ENCODE measurements around the gene TRIM17. TPM values are rescaled to one million over a fixed set of nuclear protein-coding genes. Genes with fewer than 3 reads are reported as not detected.

Gene TRIM17, protein sequence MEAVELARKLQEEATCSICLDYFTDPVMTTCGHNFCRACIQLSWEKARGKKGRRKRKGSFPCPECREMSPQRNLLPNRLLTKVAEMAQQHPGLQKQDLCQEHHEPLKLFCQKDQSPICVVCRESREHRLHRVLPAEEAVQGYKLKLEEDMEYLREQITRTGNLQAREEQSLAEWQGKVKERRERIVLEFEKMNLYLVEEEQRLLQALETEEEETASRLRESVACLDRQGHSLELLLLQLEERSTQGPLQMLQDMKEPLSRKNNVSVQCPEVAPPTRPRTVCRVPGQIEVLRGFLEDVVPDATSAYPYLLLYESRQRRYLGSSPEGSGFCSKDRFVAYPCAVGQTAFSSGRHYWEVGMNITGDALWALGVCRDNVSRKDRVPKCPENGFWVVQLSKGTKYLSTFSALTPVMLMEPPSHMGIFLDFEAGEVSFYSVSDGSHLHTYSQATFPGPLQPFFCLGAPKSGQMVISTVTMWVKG
- 1.5 and 1.6 TPM in 2 replicates for polyA plus RNA-seq (2012; rRNA removed)
- 0.35 and 0.69 TPM in 2 replicates for polyA plus RNA-seq (2012; cell fraction: cytosol; rRNA removed)
- 13.2 TPM in 2 replicates for polyA plus RNA-seq (2012; cell fraction: nucleus; rRNA removed)

DNA sequence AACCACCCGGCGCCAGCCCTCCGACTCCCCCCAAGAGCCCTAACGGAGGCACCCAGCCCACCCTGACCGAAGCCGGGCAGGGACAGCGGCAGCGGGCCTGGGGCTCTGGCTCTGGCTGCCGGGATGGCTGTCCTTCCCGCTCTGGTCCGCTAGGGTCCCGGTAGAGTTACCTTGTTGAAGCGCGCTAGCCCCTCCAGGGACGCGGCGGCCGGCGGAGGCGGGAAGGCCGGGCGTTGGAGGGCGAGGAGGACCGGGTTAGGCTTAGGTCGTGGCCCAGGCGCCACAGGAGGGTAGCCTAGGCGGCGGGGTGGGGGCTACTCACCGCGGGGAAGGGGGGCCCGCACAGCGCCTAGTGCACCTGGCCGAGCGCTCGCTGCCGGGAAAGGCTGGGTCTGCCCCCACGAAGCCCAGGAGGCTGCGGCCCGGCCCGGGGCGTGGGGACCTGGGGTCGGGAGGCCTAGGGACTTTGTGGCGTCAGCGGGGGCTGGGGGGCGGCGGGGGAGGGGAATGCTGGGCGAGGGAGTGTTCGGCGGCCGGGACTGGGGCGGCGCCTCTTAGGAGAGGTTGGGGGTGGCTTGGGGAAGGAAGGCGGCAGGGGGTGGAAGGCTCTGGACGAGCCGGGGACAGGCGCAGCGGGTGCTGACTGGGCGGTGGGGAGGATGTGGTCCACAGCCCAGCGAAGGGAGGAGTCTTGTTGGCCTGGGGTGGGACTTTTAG lies at the start of gene TRIM17:
Gene TRIM17, minus strand, starts transcription at position 645 of the 717 bp plus-strand sequence. CDS start 1,789 bp downstream, outside the sequence.
- H3K4me1 ChIP-seq (ENCODE audit: control insufficient read depth in 1 of 2, insufficient read depth in 2 of 2, low read depth in 1 of 2, low read length in 1 of 2) = peaks cover 0 to 11% of the 10 kb centered on the region in 2 experiments; a peak in 2 of 4 replicates
- peak within 1 kb of the TSS; percentile 87 for H3K4me2 ChIP-seq
- H3K27ac ChIP-seq (ENCODE audit: low read depth in 2 of 2, low read length in 1 of 2) = peak within 1 kb of the TSS in 1 of 2 experiments; percentile 7; a peak in 1 of 4 replicates
- H3F3A ChIP-seq (replicated peaks; ENCODE audit: insufficient read depth) = no peaks in the 10 kb centered on the region
- H4K20me1 ChIP-seq (ENCODE audit: insufficient read depth) = no peaks in the 10 kb centered on the region
- H3K27me3 ChIP-seq (ENCODE audit: insufficient read depth) = no peaks in the 10 kb centered on the region
- no peaks in the 10 kb centered on the region for H3K79me2 ChIP-seq (ENCODE audit: insufficient read depth)
- H3K9me2 ChIP-seq = no peaks in the 10 kb centered on the region
- ChIA-PET POLR2A (no interaction called here), CTCF (interaction anchor here (1.2 kb wide), 1 partner anchor 285 kb away, joined by 3 read pairs; no protein-coding TSS in a partner anchor)
- H3K36me3 ChIP-seq (replicated peaks in 1 of 2; ENCODE audit: control insufficient read depth in 1 of 2, insufficient read depth in 2 of 2, low read length in 1 of 2) = no peaks in the 10 kb centered on the region
- 0 out of 2 replicates have a peak within 1 kb of the TSS, but pooled peaks have one; percentile 41 for H2AFZ ChIP-seq (ENCODE audit: low read depth)
- DNase-seq = peak; percentile 90
- H3K9me3 ChIP-seq = no peaks in the 10 kb centered on the region
- peak within 1 kb of the TSS; percentile 39; the same call in 1 of the 2 replicates for H3K9ac ChIP-seq
- TF ChIP-seq CTCF (IDR thresholded peaks at IDR 0.05) (peak; percentile 45), NRF1 (IDR thresholded peaks at IDR 0.05; ENCODE audit: low read depth, low read length) (no peak)
- H3K4me3 ChIP-seq (ENCODE audit: low read depth in 2 of 2, low read length in 1 of 2) = peak within 1 kb of the TSS; percentile 49 to 63
- WGBS (ENCODE audit: low lambda C conversion rate) = 25% methylated on average over 22 of the region's 59 CpGs

GRCh38 chr1:228465571-228466146 lies 49.0 kb upstream of the TRIM17 start:
- Histone ChIP-seq H3F3A (replicated peaks; ENCODE audit: insufficient read depth) (peaks cover 21% of the 10 kb centered on the region), H3K79me2 (ENCODE audit: insufficient read depth) (no peaks in the 10 kb centered on the region), H3K27me3 (ENCODE audit: insufficient read depth) (no peaks in the 10 kb centered on the region), H4K20me1 (ENCODE audit: insufficient read depth) (no peaks in the 10 kb centered on the region), H3K9me3 (no peaks in the 10 kb centered on the region), H2AFZ (ENCODE audit: low read depth) (no peak overlapping the region), H3K36me3 (replicated peaks in 1 of 2; ENCODE audit: control insufficient read depth in 1 of 2, insufficient read depth in 2 of 2, low read length in 1 of 2) (no peaks in the 10 kb centered on the region), H3K4me1 (ENCODE audit: control insufficient read depth in 1 of 2, insufficient read depth in 2 of 2, low read depth in 1 of 2, low read length in 1 of 2) (peaks cover 0 to 19% of the 10 kb centered on the region in 2 experiments; a peak in 2 of 4 replicates), H3K4me2 (peak overlapping the region; percentile 86; the same call in 1 of the 2 replicates), H3K4me3 (ENCODE audit: low read depth in 2 of 2, low read length in 1 of 2) (no peak overlapping the region; a peak in 1 of 4 replicates), H3K27ac (ENCODE audit: low read depth in 2 of 2, low read length in 1 of 2) (peak overlapping the region in 1 of 2 experiments; percentile 95; a peak in 1 of 4 replicates), H3K9ac (no peak overlapping the region), H3K9me2 (no peaks in the 10 kb centered on the region)
- CTCF ChIA-PET = interaction anchor here (0.7 to 1.9 kb wide), 4 partner anchors 9 to 50 kb away, joined by 3 to 9 read pairs (median 4); no protein-coding TSS in a partner anchor
- 69% methylated on average over 7 of the region's 8 CpGs for WGBS (ENCODE audit: low lambda C conversion rate)
- POLR2A ChIA-PET = interaction anchor here (0.6 to 2.4 kb wide), 2 partner anchors 8 to 21 kb away, joined by 3 to 4 read pairs; a partner anchor contains a TSS
- DNase-seq = no peak
- TF ChIP-seq RXRA (IDR thresholded peaks at IDR 0.05; ENCODE audit: borderline replicate concordance, low read depth) (no peak), GABPA (IDR thresholded peaks at IDR 0.05; ENCODE audit: low read depth) (no peak), RAD21 (IDR thresholded peaks at IDR 0.05; ENCODE audit: low read length) (no peak), CHD2 (IDR thresholded peaks at IDR 0.05; ENCODE audit: low read length, partially characterized antibody) (no peak), ELF1 (IDR thresholded peaks at IDR 0.05) (no peak), USF2 (IDR thresholded peaks at IDR 0.05; ENCODE audit: borderline replicate concordance, low read depth, low read length) (no peak), TAF1 (IDR thresholded peaks at IDR 0.05; ENCODE audit: borderline replicate concordance, low read depth, low read length) (no peak), TEAD4 (IDR thresholded peaks at IDR 0.05; ENCODE audit: borderline replicate concordance, insufficient read depth) (no peak), JUND (IDR thresholded peaks at IDR 0.05) (no peak), MEF2A (IDR thresholded peaks at IDR 0.05; ENCODE audit: borderline replicate concordance, low read depth) (no peak), ZBTB33 (IDR thresholded peaks at IDR 0.05; ENCODE audit: borderline replicate concordance, low read depth) (no peak)
